Testis (tissue), 2 donors: ENCODE measurements around the gene DEDD.

ENCODE experiments used
- CTCF ChIP-seq, 3 experiments: fragments of 450-650 bp in 2 of 3; fragments of 200-600 bp in 1 of 3; sonication (generic) in 1 of 3; IDR thresholded peaks; one replicate each; pipeline ENCODE4 v1.5.1; 2016 to 2019; ENCODE audit warnings: antibody characterized with exemption in 3 of 3, mild to moderate bottlenecking in 2 of 3, moderate library complexity in 1 of 3
- POLR2A ChIP-seq: fragments of 450-650 bp; IDR thresholded peaks from one replicate; pipeline ENCODE4 v1.6.1; 2017; ENCODE audit warnings: antibody characterized with exemption, mild to moderate bottlenecking, moderate library complexity

GRCh38 chr1:161159087-161159912 is 26.8 kb upstream of the DEDD start, which contains the start of gene USP21:
- peak in 1 of 3 experiments; percentile 5 for TF ChIP-seq CTCF (IDR thresholded peaks at IDR 0.05)
- TF ChIP-seq POLR2A = no peak
